Measurements from ENCODE around the gene TOPORS.
A peak's percentile ranks its signal among the peaks of the same experiment; 100 is the strongest.
"Not testable (repeated sequence)": the region's sequence is repeated elsewhere in the genome, so short reads cannot be mapped to it uniquely, and the experiment has no call there.

TOPORS gene

DNA sequence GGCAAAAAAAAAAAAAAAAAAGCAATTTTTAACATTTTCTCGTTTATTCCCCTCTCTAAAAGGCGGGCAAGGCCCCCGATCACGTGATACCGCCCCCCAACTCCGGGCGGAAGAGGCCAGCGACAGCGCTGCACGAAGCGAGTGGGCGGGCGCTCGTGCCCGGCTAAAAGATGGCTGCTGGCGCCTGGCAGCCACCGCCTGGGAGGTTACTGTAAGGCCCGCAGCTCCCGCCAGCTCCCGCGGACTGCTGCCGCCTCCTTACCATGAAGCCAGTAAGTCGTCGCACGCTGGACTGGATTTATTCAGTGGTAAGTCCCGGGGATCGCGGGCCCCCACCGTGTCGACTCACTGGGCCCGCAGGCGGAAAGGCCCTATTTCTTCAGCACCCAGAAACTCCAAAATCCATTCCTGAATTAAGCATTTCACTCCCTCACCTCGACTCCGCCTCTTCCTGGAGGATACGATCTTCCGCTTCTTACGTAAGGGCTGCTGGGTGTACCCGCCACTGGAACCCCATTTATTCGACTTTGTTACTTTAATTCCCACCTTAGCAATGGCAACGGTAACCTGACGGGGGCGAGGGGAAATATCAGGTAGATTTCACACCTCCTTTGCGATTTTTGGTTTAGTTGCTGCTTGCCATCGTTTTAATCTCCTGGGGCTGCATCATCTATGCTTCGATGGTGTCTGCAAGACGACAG is at the start of gene TOPORS, which contains the start of gene SMIM27:
TSS of gene TOPORS (minus strand) at position 415 of the 701 bp plus-strand sequence. CDS start at position 265, 150 bp downstream.
TSS of gene SMIM27 (plus strand) at position 156 of the 701 bp plus-strand sequence. CDS start at position 264, 108 bp downstream.
- peaks cover 76% of the 10 kb centered on the region for H3K79me2 ChIP-seq (ENCODE audit: insufficient read depth, low read length)
- TF ChIP-seq EZH2phosphoT487 (conservative IDR thresholded peaks at IDR 0.05; ENCODE audit: low read length): no peak
- TF ChIP-seq, protein P1, sequence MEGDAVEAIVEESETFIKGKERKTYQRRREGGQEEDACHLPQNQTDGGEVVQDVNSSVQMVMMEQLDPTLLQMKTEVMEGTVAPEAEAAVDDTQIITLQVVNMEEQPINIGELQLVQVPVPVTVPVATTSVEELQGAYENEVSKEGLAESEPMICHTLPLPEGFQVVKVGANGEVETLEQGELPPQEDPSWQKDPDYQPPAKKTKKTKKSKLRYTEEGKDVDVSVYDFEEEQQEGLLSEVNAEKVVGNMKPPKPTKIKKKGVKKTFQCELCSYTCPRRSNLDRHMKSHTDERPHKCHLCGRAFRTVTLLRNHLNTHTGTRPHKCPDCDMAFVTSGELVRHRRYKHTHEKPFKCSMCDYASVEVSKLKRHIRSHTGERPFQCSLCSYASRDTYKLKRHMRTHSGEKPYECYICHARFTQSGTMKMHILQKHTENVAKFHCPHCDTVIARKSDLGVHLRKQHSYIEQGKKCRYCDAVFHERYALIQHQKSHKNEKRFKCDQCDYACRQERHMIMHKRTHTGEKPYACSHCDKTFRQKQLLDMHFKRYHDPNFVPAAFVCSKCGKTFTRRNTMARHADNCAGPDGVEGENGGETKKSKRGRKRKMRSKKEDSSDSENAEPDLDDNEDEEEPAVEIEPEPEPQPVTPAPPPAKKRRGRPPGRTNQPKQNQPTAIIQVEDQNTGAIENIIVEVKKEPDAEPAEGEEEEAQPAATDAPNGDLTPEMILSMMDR (IDR thresholded peaks at IDR 0.05; ENCODE audit: insufficient read depth, low read length, poor library complexity, severe bottlenecking): no peak

DNA sequence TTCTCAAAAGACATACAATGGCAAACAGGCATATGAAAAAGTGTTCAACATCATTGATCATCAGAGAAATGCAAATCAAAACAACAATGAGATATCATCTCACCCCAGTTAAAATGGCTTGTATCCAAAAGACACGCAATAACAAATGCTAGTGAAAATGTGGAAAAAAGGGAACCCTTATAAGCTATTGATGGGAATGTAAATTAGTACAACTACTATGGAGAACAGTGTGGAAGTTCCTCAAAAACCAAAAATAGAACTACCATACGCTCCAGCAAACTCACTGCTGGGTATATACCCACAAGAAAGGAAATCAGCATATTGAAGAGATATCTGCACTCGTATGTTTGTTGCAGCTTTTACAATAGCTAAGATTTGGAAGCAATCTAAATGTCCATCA is 46.6 kb upstream of the TOPORS start:
- not testable (repeated sequence) for H3K9me2 ChIP-seq (replicated peaks; ENCODE audit: insufficient read depth, low read length); H3K27me3 ChIP-seq (ENCODE audit: low read length); H3K27ac ChIP-seq (ENCODE audit: low read depth, low read length); H3K4me2 ChIP-seq (ENCODE audit: low read depth, low read length, poor library complexity, severe bottlenecking); H3K9me3 ChIP-seq (ENCODE audit: insufficient read depth, low read length); H3F3A ChIP-seq (ENCODE audit: insufficient read depth); H3K4me3 ChIP-seq (ENCODE audit: insufficient read depth, low read length, poor library complexity, severe bottlenecking); H3K36me3 ChIP-seq (ENCODE audit: low read length); H2AFZ ChIP-seq (ENCODE audit: low read depth, low read length, severe bottlenecking); H3K79me2 ChIP-seq (ENCODE audit: insufficient read depth, low read length); H4K20me1 ChIP-seq (ENCODE audit: low read depth, low read length); H3K9ac ChIP-seq (ENCODE audit: low read length)

More for the DNA sequence above, at the start of gene TOPORS, which contains the start of gene SMIM27:
- peak within 1 kb of the TSS; percentile 75 for H3K4me2 ChIP-seq (ENCODE audit: low read depth, low read length, poor library complexity, severe bottlenecking)
- no peaks in the 10 kb centered on the region for H3K9me3 ChIP-seq (ENCODE audit: insufficient read depth, low read length)
- 0 out of 2 replicates have a peak, but pooled peaks cover 4% of the 10 kb centered on the region for H3K36me3 ChIP-seq (ENCODE audit: low read length)
- H3K9ac ChIP-seq (ENCODE audit: low read length): peak within 1 kb of the TSS; percentile 81
- peak within 1 kb of the TSS; percentile 76 for H2AFZ ChIP-seq (ENCODE audit: low read depth, low read length, severe bottlenecking)
- H3K9me2 ChIP-seq (replicated peaks; ENCODE audit: insufficient read depth, low read length): no peaks in the 10 kb centered on the region
- peaks cover 21% of the 10 kb centered on the region for H4K20me1 ChIP-seq (ENCODE audit: low read depth, low read length)
- H3K27ac ChIP-seq (ENCODE audit: low read depth, low read length): peak within 1 kb of the TSS; percentile 92
- H3F3A ChIP-seq (ENCODE audit: insufficient read depth): peaks cover 32% of the 10 kb centered on the region
- H3K27me3 ChIP-seq (ENCODE audit: low read length): no peaks in the 10 kb centered on the region
- peak within 1 kb of the TSS; percentile 76 for H3K4me3 ChIP-seq (ENCODE audit: insufficient read depth, low read length, poor library complexity, severe bottlenecking)

DNA sequence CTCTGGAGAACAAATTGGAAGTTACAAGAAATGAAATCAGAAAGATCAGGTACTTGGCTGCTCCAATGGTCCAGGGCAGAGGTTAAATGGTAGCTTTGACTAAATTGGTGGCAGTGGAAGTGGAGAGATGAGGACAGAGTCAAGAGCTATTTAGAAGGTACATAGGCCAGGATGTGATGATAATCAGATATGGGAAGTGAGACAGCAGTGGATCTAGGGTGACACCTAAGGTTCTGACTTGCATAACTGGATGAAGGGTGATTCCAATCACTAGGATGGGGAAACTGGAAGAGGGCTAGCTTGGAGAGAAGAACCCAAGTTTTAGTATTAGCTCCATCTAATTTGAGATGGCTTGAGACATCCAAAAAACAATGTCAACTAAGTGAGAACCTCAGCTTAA is 44.5 kb upstream of the TOPORS start:
- H3K36me3 ChIP-seq (ENCODE audit: low read length): no peaks in the 10 kb centered on the region
- no peaks in the 10 kb centered on the region for H3K9me2 ChIP-seq (replicated peaks; ENCODE audit: insufficient read depth, low read length)
- H3K4me2 ChIP-seq (ENCODE audit: low read depth, low read length, poor library complexity, severe bottlenecking): no peak overlapping the region
- no peaks in the 10 kb centered on the region for H3K27me3 ChIP-seq (ENCODE audit: low read length)
- TF ChIP-seq EZH2phosphoT487 (conservative IDR thresholded peaks at IDR 0.05; ENCODE audit: low read length): no peak
- TF ChIP-seq, protein P1 (IDR thresholded peaks at IDR 0.05; ENCODE audit: insufficient read depth, low read length, poor library complexity, severe bottlenecking): no peak
- H4K20me1 ChIP-seq (ENCODE audit: low read depth, low read length): no peaks in the 10 kb centered on the region
- no peak overlapping the region for H2AFZ ChIP-seq (ENCODE audit: low read depth, low read length, severe bottlenecking)
- H3K9ac ChIP-seq (ENCODE audit: low read length): no peak overlapping the region
- H3K9me3 ChIP-seq (ENCODE audit: insufficient read depth, low read length): no peaks in the 10 kb centered on the region
- H3K27ac ChIP-seq (ENCODE audit: low read depth, low read length): no peak overlapping the region
- H3K79me2 ChIP-seq (ENCODE audit: insufficient read depth, low read length): no peaks in the 10 kb centered on the region
- no peak overlapping the region for H3K4me3 ChIP-seq (ENCODE audit: insufficient read depth, low read length, poor library complexity, severe bottlenecking)
- no peaks in the 10 kb centered on the region for H3F3A ChIP-seq (ENCODE audit: insufficient read depth)
